H1 (cell line): ENCODE results near the gene FRY. TPM values are rescaled to one million over a fixed set of nuclear protein-coding genes. Genes with fewer than 3 reads are reported as not detected.

Experiments used
- CTCF ChIA-PET: fragments of 300-600 bp; sonication (Branson Sonifier 250); formaldehyde crosslinking; loops from one replicate; lab custom pipeline; 2021; ENCODE audit not compliant: partially characterized antibody; lab: Charles Lee
- POLR2A ChIA-PET: fragments of 300-600 bp; sonication (Branson Sonifier 250); formaldehyde crosslinking; loops from one replicate; lab custom pipeline; 2021; ENCODE audit warnings: inconsistent platforms; ENCODE audit not compliant: partially characterized antibody; lab: Charles Lee
- DNase-seq, 2 experiments: peaks; one replicate each; pipeline versions ENCODE4 v3.0.0 to v3.0.0-alpha.2; 2010 to 2022; ENCODE audit warnings: low spot score in 2 of 2, low read depth in 1 of 2, mixed read lengths in 1 of 2
- FAIRE-seq: peaks from 2 replicates; lab custom pipeline; 2011; peaks lifted over from hg19 to GRCh38; lab: Jason Lieb, UNC
- H2AFZ ChIP-seq: 2 replicates; pipeline ENCODE4 v1.8.1; 2012; ENCODE audit warnings: low read length, inconsistent platforms
- H2AK5ac ChIP-seq: 2 replicates; pipeline ENCODE4 v1.6.1; 2013; ENCODE audit warnings: low read depth, low read length
- H2BK120ac ChIP-seq: replicated peaks from 2 replicates; pipeline ENCODE3; 2013; ENCODE audit warnings: low read depth, low read length, inconsistent platforms
- H2BK12ac ChIP-seq: 2 replicates; pipeline ENCODE4 v1.6.1; 2013; ENCODE audit warnings: low read depth, low read length
- H2BK15ac ChIP-seq: 2 replicates; pipeline ENCODE4 v1.6.1; 2013; ENCODE audit warnings: low read length
- H2BK20ac ChIP-seq: 2 replicates; pipeline ENCODE4 v1.6.1; 2013; ENCODE audit warnings: low read length
- H2BK5ac ChIP-seq: 2 replicates; pipeline ENCODE4 v1.6.1; 2013; ENCODE audit warnings: low read depth, low read length
- H3K14ac ChIP-seq: 2 replicates; pipeline ENCODE4 v1.6.1; 2013; ENCODE audit warnings: inconsistent platforms; ENCODE audit not compliant: insufficient read length
- H3K18ac ChIP-seq: 2 replicates; pipeline ENCODE4 v1.6.1; 2013; ENCODE audit warnings: low read length; ENCODE audit errors: extremely low read depth
- H3K23ac ChIP-seq: 2 replicates; pipeline ENCODE4 v1.6.1; 2013; ENCODE audit warnings: inconsistent platforms; ENCODE audit not compliant: insufficient read length
- H3K23me2 ChIP-seq: 2 replicates; pipeline ENCODE4 v1.6.1; 2013; ENCODE audit warnings: low read depth, low read length
- H3K27ac ChIP-seq: 2 replicates; pipeline ENCODE4 v1.6.1; 2011; ENCODE audit warnings: low read depth, low read length, inconsistent platforms
- H3K27me3 ChIP-seq, 4 experiments: replicated peaks in 1 of 4; 1 replicate in 1 of 4; 2 replicates in 3 of 4; pipeline versions ENCODE4 v1.6.1 to v1.8.1; 2011 to 2013; ENCODE audit warnings: low read length in 3 of 4, mild to moderate bottlenecking in 3 of 4, inconsistent platforms in 2 of 4, mixed read lengths in 2 of 4, moderate library complexity in 1 of 4; ENCODE audit not compliant: control insufficient read depth in 3 of 4, insufficient read depth in 3 of 4; ENCODE audit errors: extremely low read depth in 1 of 4
- H3K36me3 ChIP-seq, 4 experiments: 2 replicates each; pipeline versions ENCODE4 v1.6.1 to v1.8.1; 2011 to 2013; ENCODE audit warnings: mild to moderate bottlenecking in 4 of 4, low read length in 3 of 4, moderate library complexity in 2 of 4, control low read depth in 1 of 4, inconsistent platforms in 1 of 4; ENCODE audit not compliant: insufficient read depth in 4 of 4, control insufficient read depth in 2 of 4
- H3K4ac ChIP-seq: replicated peaks from 2 replicates; pipeline ENCODE3; 2013; ENCODE audit warnings: low read length, low read depth, mixed read lengths, inconsistent platforms; ENCODE audit not compliant: insufficient read length
- H3K4me1 ChIP-seq, 4 experiments: replicated peaks in 1 of 4; 1 replicate in 1 of 4; 2 replicates in 3 of 4; pipeline versions ENCODE4 v1.6.1 to v1.8.1; 2011 to 2013; ENCODE audit warnings: low read length in 3 of 4, inconsistent platforms in 2 of 4, mixed read lengths in 1 of 4; ENCODE audit not compliant: insufficient read depth in 4 of 4, control insufficient read depth in 3 of 4
- H3K4me2 ChIP-seq, 2 experiments: 2 replicates each; pipeline versions ENCODE4 v1.6.1 to v1.8.1; 2011 to 2013; ENCODE audit warnings: low read depth in 2 of 2, low read length in 2 of 2, control low read depth in 1 of 2, inconsistent platforms in 1 of 2, mild to moderate bottlenecking in 1 of 2; ENCODE audit not compliant: insufficient read depth in 1 of 2
- H3K4me3 ChIP-seq, 4 experiments: fragments of 200-600, 300-600 bp in 1 of 4; sonication (generic), shearing (Covaris generic), sonication (Bioruptor Twin) in 1 of 4; 2 replicates each; pipeline versions ENCODE4 v1.5.1 to v1.8.1; 2011 to 2016; ENCODE audit warnings: low read length in 4 of 4, low read depth in 3 of 4, control low read depth in 2 of 4, inconsistent platforms in 2 of 4, mild to moderate bottlenecking in 2 of 4, mixed read lengths in 1 of 4, moderate library complexity in 1 of 4; ENCODE audit not compliant: insufficient read depth in 2 of 4; ENCODE audit errors: extremely low read depth in 1 of 4
- H3K56ac ChIP-seq: replicated peaks from 2 replicates; pipeline ENCODE3; 2013; ENCODE audit warnings: low read depth, mild to moderate bottlenecking, mixed read lengths, low read length, inconsistent platforms; ENCODE audit not compliant: insufficient read length
- H3K79me1 ChIP-seq: 2 replicates; pipeline ENCODE4 v1.6.1; 2013; ENCODE audit warnings: low read depth, low read length, control low read depth
- H3K79me2 ChIP-seq, 2 experiments: 2 replicates each; pipeline versions ENCODE4 v1.6.1 to v1.8.1; 2012 to 2013; ENCODE audit warnings: low read length in 2 of 2, mild to moderate bottlenecking in 2 of 2, inconsistent platforms in 1 of 2; ENCODE audit not compliant: insufficient read depth in 2 of 2, control insufficient read depth in 1 of 2
- H3K9ac ChIP-seq, 4 experiments: replicated peaks in 1 of 4; 1 replicate in 1 of 4; 2 replicates in 3 of 4; pipeline versions ENCODE4 v1.6.1 to v1.8.1; 2011 to 2013; ENCODE audit warnings: low read depth in 3 of 4, low read length in 3 of 4, control low read depth in 2 of 4, mild to moderate bottlenecking in 2 of 4, moderate library complexity in 2 of 4, inconsistent platforms in 1 of 4; ENCODE audit errors: extremely low read depth in 1 of 4
- H3K9me3 ChIP-seq, 2 experiments: 2 replicates each; pipeline versions ENCODE4 v1.6.1 to v1.8.1; 2012 to 2013; ENCODE audit warnings: mild to moderate bottlenecking in 2 of 2, moderate library complexity in 2 of 2, control low read depth in 1 of 2, inconsistent platforms in 1 of 2, low read depth in 1 of 2, low read length in 1 of 2, mixed read lengths in 1 of 2; ENCODE audit not compliant: insufficient read depth in 2 of 2
- H4K20me1 ChIP-seq, 2 experiments: replicated peaks in 1 of 2; 2 replicates each; pipeline versions ENCODE3 to v1.8.1; 2011 to 2013; ENCODE audit warnings: inconsistent platforms in 2 of 2, low read length in 2 of 2, mild to moderate bottlenecking in 1 of 2; ENCODE audit not compliant: insufficient read depth in 2 of 2, control insufficient read depth in 1 of 2
- H4K5ac ChIP-seq: 2 replicates; pipeline ENCODE4 v1.6.1; 2013; ENCODE audit warnings: low read length, low read depth, mixed read lengths, inconsistent platforms; ENCODE audit not compliant: insufficient read length
- H4K8ac ChIP-seq: 2 replicates; pipeline ENCODE4 v1.8.0; 2013; ENCODE audit warnings: mild to moderate bottlenecking, moderate library complexity, low read length, inconsistent platforms; ENCODE audit not compliant: insufficient read depth; ENCODE audit errors: extremely low read depth
- H4K91ac ChIP-seq: replicated peaks from 2 replicates; pipeline ENCODE3; 2013; ENCODE audit warnings: low read length, mixed read lengths, inconsistent platforms; ENCODE audit not compliant: insufficient read length
- BCL11A ChIP-seq, 2 experiments: IDR thresholded peaks; one replicate each; pipeline ENCODE4 v1.6.1; 2011; ENCODE audit warnings: low read depth in 2 of 2, low read length in 2 of 2, mild to moderate bottlenecking in 2 of 2
- HDAC6 ChIP-seq: IDR thresholded peaks from one replicate; pipeline ENCODE4 v1.7.1; 2012; ENCODE audit warnings: low read depth, mild to moderate bottlenecking, inconsistent platforms, low read length, moderate library complexity
- SUZ12 ChIP-seq: fragments of 200-600 bp; sonication (generic); IDR thresholded peaks from 2 replicates; pipeline ENCODE4 v1.6.1; 2012; ENCODE audit warnings: mild to moderate bottlenecking, inconsistent platforms, low read length, moderate library complexity, mixed read lengths
- TCF12 ChIP-seq: IDR thresholded peaks from 2 replicates; pipeline ENCODE4 v1.6.1; 2011; ENCODE audit warnings: low read depth, mild to moderate bottlenecking, low read length
- WGBS, 2 experiments: shearing (Covaris generic) in 1 of 2; methylation state at CpG; one replicate each; pipeline versions ENCODE4 v1.1.6 to v1.1.7; 2013 to 2015; ENCODE audit warnings: low lambda C conversion rate in 2 of 2, mixed read lengths in 2 of 2, inconsistent platforms in 1 of 2, low coverage in 1 of 2, missing lambda C conversion rate in 1 of 2; ENCODE audit not compliant: insufficient replicate concordance in 2 of 2, insufficient coverage in 1 of 2, insufficient read length in 1 of 2; ENCODE audit errors: extremely low coverage in 1 of 2, missing lambda C conversion rate in 1 of 2; 5-methylcytosine and 5-hydroxymethylcytosine counted together
- polyA plus RNA-seq, 7 experiments: library from polyadenylated mRNA; depleted of rRNA in 3 of 7; stranded (reverse) in 5 of 7; unstranded in 2 of 7; fragments of >200 nt in 5 of 7; fragments of 200-250 nt in 2 of 7; gene quantifications; 1 replicate in 5 of 7; 2 replicates in 1 of 7; 4 replicates in 1 of 7; pipeline versions ENCODE4 v1.2.1 to v1.2.3, GENCODE V29; 2011 to 2013; ENCODE audit warnings: missing spikeins in 2 of 7, mixed read lengths in 2 of 7
- total RNA-seq: library from RNA; stranded (reverse); fragmentation: NEBNext Ultra II Directional; extraction: Animal tissue kit (Norgen Biotek cat#: 25700); gene quantifications from 2 replicates; pipeline ENCODE4 v1.2.1, GENCODE V29; 2021
- TF ChIP-seq, protein P1 (sequence below): IDR thresholded peaks from 2 replicates; pipeline ENCODE4 v1.6.1; 2011; ENCODE audit warnings: low read length, improper control_type of control experiment

Gene FRY
- total and polyA plus RNA-seq, 2 of the 8 experiments (the other 6 are each of a cell fraction or from before 2014, with no cell fraction given): 4.3 to 9.2 TPM

DNA sequence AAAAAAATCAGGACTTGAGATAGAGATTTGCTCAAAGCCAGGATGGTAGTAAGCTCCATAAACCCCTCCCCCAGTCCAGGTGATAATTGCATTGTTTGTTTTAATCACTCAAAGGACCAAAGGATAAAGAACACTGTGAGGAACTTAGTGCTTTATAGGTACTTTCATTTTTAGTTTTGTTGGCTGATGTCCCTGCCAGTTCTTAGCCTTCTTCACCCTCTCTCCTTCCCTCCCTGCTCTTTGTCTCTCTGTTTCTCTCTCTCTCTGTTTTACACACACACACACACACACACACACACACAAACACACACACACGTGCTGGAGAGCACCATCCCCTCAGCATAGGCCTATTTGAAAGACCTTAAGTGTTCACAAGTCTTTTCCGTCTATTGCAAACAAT is 5.2 kb downstream of the FRY start:
- Histone ChIP-seq H3K4me3 (no peak overlapping the region), H3K4ac (no peak overlapping the region), H3K14ac (no peak overlapping the region), H2BK20ac (no peak overlapping the region), H3K23ac (no peak overlapping the region), H3K23me2 (no peaks in the 10 kb centered on the region), H2BK15ac (no peak overlapping the region), H3K4me1 (peaks cover 3 to 8% (median 6%) of the 10 kb centered on the region in 4 experiments; a peak in 4 of 7 replicates), H3K79me1 (no peaks in the 10 kb centered on the region; the same call in 1 of the 2 replicates), H3K27me3 (no peaks in the 10 kb centered on the region), H3K4me2 (no peak overlapping the region), H4K20me1 (no peaks in the 10 kb centered on the region), H2BK5ac (no peak overlapping the region), H3K79me2 (no peaks in the 10 kb centered on the region), H3K27ac (no peak overlapping the region), H3K36me3 (no peaks in the 10 kb centered on the region; a peak in 1 of 8 replicates), H2AFZ (no peak overlapping the region), H3K9ac (no peak overlapping the region), H3K9me3 (no peaks in the 10 kb centered on the region), H4K91ac (no peak overlapping the region), H3K18ac (no peak overlapping the region), H2AK5ac (no peak overlapping the region), H2BK12ac (no peak overlapping the region), H4K8ac (no peak overlapping the region), H4K5ac (no peak overlapping the region), H3K56ac (no peak overlapping the region), H2BK120ac (no peak overlapping the region)
- no peak for DNase-seq
- WGBS, 2 experiments: 58% methylated on average over 2 of the region's 2 CpGs; no CpG with 5 or more reads in 1 of the 2 experiments
- no peak for FAIRE-seq
- TF ChIP-seq, protein P1, sequence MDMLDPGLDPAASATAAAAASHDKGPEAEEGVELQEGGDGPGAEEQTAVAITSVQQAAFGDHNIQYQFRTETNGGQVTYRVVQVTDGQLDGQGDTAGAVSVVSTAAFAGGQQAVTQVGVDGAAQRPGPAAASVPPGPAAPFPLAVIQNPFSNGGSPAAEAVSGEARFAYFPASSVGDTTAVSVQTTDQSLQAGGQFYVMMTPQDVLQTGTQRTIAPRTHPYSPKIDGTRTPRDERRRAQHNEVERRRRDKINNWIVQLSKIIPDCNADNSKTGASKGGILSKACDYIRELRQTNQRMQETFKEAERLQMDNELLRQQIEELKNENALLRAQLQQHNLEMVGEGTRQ: no peak
- TF ChIP-seq BCL11A (IDR thresholded peaks at IDR 0.05; ENCODE audit: low read depth in 2 of 2, low read length in 2 of 2): no peak
- TF ChIP-seq SUZ12: no peak
- no peak for TF ChIP-seq TCF12
- no peak for TF ChIP-seq HDAC6
- ChIA-PET POLR2A (no interaction called here), CTCF (interaction anchor here (0.5 to 1.3 kb wide), 3 partner anchors 127 to 378 kb away, joined by 3 to 7 read pairs (median 5); no protein-coding TSS in a partner anchor)
